CD1c-positive myeloid dendritic cell (primary cell): ENCODE measurements around the gene GPT2.

Experiments used
- DNase-seq: peaks from one replicate; pipeline ENCODE4 v3.0.0-alpha.2; 2016; ENCODE audit errors: extremely low spot score

GPT2 gene

DNA sequence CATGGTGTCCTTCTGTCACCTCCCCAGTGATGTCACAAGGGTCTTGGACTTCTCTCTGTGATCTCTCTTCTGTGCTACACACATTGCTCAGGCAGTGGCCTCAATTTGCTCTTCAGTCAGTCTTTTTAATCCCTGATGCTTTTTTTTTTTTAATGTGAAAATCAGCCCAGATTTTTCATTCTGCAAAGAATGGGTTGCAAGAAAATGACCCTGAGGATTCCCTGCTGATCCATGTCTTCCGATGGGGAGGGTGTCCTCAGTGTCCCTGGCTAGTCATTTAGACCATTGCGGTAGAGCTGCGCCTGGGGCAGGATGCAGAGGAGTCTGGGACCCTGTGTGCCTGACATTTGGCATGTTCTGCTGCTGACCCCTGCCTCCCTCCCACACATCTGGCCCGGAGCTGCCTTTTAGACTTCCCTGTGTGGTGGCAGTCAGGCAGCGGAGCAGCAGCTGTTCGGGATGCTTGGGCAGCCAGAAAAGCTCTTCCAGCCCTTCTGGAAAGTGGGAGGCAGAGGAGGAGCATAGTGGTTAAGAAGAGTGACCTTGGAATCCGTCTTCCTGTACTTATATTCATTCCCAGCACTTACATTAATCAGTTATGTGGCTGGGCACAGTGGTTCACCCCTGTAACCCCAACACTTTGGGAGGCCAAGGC, 12.3 kb downstream of the GPT2 start:
- DNase-seq = no peak

DNA sequence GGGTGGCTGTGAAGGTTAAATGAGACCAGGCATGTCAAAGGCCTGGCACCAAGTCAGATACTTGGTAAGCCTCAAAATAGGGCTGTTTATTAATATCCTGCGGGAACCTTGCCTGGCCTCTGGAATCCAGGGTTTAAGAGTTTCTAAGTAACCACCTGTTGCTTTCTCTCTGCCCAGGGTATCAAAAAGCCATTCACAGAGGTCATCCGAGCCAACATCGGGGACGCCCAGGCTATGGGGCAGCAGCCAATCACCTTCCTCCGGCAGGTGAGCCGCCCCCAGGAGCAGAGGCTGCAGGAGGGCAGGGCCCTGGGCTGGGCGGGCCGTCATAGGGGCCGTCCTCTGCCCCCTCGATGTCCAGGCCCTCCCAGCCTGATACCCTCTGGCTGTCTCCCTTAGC, 13.3 kb downstream of the GPT2 start:
- DNase-seq = no peak

GRCh38 chr16:46898006-46898405, 13.8 kb downstream of the GPT2 start:
- DNase-seq = no peak

DNA sequence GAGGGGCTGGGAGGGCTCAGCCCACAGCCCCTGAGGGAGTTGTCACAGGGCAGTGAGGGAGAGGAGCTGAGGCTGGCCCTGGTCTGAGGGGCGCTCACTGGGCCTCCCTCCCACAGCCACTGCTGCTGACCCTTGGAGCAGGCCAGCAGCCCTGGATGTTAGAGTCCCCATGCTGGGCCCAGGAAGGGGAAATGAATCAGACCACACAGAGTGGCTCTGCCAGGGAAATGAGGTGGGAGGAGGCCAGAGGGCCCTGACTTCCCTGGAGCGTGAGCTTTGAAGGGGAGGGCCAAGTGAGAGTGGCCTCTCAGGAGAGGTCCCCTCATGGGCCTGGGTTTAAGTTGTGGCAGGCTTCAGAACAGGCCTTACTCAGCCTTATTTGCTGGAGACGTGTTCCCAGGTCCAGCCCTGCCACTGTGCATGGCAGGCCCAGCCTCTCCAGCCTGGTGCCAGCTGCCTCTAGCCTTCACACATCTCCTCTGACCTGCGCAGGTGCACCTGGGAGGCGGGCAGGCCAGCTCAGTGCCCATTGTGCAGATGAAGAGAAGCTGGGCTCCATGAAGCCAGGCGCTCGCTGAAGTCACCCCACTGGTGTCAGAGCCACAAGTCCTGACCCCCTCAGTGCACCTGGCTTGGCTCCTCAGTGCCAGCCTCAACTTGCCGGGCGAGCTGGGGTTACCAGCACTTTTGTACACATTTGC, 15.4 kb downstream of the GPT2 start:
- DNase-seq = peak; percentile 50

DNA sequence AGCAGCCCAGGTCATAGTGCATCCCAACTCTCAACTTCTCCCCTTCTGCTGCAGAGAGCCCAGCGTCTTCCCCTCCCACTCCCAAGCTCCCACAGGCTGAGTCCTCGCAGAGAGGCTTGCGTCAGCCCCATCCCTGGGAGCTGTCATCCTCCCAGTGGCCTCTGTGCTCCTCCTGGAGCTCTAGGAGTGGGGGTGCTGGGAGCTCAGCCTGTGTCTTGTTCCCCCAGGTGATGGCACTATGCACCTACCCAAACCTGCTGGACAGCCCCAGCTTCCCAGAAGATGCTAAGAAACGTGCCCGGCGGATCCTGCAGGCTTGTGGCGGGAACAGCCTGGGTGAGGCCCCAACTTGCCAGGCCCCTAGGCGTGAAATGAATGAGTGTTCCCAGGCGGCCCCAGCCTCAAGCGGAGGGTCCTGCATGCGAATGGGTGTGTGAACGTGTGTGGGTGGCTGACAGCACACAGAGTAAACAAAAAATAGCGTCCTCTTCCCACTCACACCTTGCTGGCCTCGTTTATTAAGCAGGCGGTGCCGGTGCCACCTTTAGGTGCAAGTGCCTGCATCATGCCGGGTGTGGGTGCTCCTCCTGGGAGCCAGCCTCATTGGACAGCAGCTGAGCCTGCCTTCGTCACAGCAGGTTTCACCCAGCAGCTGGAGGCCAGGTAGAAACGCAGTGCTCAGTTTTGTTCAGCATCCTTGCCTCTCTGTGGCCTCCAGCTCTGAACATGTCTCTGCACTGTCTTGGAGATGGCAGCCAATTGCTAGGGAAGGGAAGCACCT, 16.5 kb downstream of the GPT2 start:
- DNase-seq = no peak

- no peak for DNase-seq
Observed at GRCh38 chr16:46901709-46902108, 17.5 kb downstream of the GPT2 start.

DNA sequence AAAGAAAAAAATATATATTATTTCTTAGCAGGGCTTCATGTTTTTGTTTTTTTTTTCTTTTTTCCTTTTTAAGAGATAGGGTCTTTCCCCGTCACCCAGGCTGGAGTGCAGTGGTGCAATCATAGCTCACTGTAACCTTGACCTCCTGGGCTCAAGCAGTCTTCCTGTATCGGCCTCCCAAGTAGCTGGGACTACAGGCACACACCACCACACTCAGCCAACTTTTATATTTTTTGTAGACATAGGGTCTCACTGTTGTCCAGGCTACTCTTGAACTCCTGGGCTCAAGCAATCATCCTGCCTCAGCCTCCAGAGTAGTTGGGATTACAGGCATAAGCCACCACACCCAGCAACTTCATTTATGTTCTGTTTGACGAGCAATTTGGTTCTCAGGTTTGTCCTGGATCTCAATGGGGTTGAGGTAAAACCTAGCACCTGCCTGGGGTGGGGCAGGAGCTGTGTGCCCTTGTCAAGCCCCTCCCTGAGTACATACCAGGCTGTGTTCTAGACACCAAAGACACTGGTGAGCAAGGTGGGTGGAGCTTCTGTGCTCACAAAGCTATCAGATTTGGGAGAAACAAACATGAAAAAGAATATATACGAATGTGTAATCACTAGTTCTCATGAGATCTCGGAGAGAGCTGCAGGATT, 19.2 kb downstream of the GPT2 start:
- DNase-seq = no peak

DNA sequence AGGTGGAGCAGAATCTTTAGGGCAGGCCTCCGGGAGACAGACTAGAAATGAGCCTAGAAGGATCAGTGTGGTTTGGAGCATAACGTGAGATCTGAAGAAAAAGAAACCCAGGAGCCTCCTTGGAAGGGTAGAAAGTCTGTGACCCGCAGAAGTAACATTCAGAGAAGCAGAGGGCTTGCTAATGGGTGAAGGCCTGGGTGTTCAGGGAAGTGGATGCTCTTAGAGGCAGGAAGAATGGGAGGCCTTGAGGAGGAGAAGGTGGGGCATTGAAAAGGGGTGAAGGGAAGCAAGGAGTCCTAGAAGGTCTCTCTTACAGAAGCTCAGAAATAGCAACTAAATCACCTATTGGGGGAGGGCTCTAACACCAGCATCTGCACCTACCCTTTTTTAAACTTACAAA, 20.3 kb downstream of the GPT2 start:
- DNase-seq = no peak

- no peak for DNase-seq
Observed at GRCh38 chr16:46906360-46907060, 22.3 kb downstream of the GPT2 start.

- no peak for DNase-seq
Observed at GRCh38 chr16:46907061-46907774, 23.1 kb downstream of the GPT2 start.

GRCh38 chr16:46908540-46909372, 24.6 kb downstream of the GPT2 start:
- peak; percentile 74 for DNase-seq

- DNase-seq = no peak
Observed at GRCh38 chr16:46911038-46911437, 26.9 kb downstream of the GPT2 start.

- DNase-seq = no peak
Observed at GRCh38 chr16:46911650-46912049, 27.5 kb downstream of the GPT2 start.

DNA sequence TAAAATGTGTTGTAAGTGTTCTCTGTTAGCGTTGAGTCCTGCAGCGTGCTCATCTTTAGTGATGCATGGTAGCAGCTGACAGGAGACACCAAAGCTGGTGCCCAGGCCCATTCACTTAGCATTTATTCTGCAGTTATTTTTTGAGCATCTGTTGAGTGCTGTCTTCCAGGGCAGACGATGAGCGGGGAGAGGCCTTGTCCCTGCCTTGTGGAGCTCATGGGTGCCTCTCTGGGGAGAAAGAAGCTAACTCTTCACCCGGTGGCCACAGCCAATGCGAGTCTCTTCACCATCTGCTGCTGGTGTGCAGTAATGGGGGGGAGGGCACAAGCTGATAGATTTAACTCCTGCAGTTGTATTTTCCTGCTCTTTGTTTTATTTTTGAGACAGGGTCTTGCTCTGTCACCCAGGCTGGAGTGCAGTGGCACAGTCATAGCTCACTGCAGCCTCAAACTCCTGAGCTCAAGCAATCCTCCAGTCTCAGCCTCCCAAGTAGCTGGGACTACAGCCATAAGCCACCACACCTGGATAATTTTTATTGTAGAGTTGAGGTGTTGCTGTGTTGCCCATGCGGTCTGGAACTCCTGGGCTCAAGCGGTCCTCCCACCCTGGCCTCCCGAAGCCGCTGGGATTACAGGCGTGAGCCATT, 30.5 kb downstream of the GPT2 start:
- DNase-seq = no peak

GRCh38 chr16:46915483-46916025, 31.4 kb downstream of the GPT2 start:
- no peak for DNase-seq

DNA sequence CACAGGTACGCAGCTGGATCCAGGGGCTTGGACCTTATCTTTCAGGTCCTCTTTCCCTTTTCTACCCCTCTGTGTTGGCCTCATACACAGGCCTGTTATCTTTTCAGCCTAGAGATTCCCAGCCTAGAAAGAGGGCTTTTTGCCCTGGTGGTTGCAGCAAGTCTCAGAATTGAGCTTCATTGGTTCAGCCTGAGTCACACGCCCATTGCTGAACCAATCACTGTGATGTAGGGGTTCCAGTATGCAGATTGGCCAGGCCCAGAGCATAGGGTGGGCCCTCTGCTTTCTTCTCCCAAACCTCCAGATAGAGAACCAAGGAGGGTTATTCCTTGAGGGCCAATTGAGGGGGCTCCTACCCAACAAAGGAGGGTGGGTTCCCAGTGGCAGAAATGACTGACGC, 32.8 kb downstream of the GPT2 start:
- no peak for DNase-seq

DNA sequence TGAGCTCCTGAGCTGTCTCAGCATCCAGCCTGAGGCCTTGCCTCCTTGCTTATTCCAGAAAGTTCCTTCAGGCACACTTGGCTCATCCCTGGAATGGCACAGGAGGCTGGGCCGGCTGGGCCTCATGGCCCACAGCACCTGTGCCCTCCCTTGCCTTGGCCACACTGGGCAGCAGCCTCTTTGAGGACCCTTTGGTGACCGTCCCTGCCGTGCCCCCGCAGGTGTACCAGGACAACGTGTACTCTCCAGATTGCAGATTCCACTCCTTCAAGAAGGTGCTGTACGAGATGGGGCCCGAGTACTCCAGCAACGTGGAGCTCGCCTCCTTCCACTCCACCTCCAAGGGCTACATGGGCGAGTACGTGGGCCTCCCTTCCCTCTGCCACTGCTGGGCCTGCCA, 34.2 kb downstream of the GPT2 start:
- no peak for DNase-seq

DNA sequence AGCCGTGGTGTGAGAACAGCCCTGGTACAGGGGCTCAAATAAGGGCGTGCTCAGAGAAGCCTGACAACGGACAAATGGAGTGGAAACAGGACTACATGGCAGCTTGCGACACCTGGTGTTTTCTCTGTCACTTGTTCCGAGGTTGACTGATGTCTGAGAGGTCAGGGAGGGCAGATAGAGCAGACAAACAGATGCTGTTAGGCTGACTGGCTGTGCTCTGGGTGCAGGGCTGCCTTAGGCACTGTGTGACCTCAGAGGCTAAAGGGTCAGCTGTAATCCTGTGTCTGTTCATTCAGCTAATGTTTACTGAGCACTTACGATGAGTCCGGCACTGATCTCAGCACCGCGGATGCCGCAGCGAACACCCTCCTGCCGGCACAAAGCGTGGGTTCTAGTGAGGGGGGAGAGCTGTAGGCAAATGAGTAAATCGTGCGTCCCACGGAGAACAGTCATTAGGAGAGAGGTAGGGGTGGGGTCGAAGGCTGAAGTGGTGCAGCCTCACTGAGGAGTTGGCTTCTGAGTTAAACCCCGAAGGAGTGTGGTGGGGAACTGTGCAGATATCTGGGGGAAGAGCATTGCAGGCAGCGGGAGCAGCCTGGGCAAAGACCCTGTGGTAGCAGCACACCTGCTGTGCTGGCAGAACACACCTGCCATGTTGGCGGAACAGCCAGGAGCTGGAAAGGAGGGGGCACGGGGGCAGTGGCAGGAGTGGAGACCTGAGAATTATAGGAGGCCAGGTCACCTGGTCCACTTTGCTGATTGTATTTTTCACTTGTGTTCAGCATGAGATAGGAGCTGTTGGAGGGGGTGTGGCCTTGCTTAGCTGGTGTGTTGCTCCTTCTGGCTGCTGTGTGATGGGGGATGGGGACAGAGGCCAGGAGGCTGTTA, 35.0 kb downstream of the GPT2 start:
- DNase-seq = no peak
